ENCODE data around the gene CHCHD6.

The CHCHD6 gene

GRCh38 chr3:126668450-126669401 lies 35.3 kb upstream of the CHCHD6 start:
- in situ Hi-C loops (cut with HindIII; ENCODE audit: low sequenced_read_pairs): no loop called here

GRCh38 chr3:126671521-126671920 lies 32.5 kb upstream of the CHCHD6 start:
- in situ Hi-C loops (cut with HindIII; ENCODE audit: low sequenced_read_pairs): no loop called here

- in situ Hi-C loops (cut with HindIII; ENCODE audit: low sequenced_read_pairs): no loop called here
These were observed 31.7 kb upstream of the CHCHD6 start for GRCh38 chr3:126672340-126672739.

- in situ Hi-C loops (cut with HindIII; ENCODE audit: low sequenced_read_pairs): no loop called here
These were observed 31.3 kb upstream of the CHCHD6 start for GRCh38 chr3:126672741-126673140.

- in situ Hi-C loops (cut with HindIII; ENCODE audit: low sequenced_read_pairs): loop anchor here (25.0 kb wide), 1 partner anchor 785 kb away; no protein-coding TSS in a partner anchor
These were observed 26.9 kb upstream of the CHCHD6 start for GRCh38 chr3:126676919-126677705.

GRCh38 chr3:126677862-126678503 lies 26.1 kb upstream of the CHCHD6 start:
- in situ Hi-C loops (cut with HindIII; ENCODE audit: low sequenced_read_pairs): loop anchor here (25.0 kb wide), 1 partner anchor 784 kb away; no protein-coding TSS in a partner anchor

- in situ Hi-C loops (cut with HindIII; ENCODE audit: low sequenced_read_pairs): loop anchor here (25.0 kb wide), 1 partner anchor 783 kb away; no protein-coding TSS in a partner anchor
These were observed 25.2 kb upstream of the CHCHD6 start for GRCh38 chr3:126678693-126679317.

- in situ Hi-C loops (cut with HindIII; ENCODE audit: low sequenced_read_pairs): loop anchor here (25.0 kb wide), 1 partner anchor 783 kb away; no protein-coding TSS in a partner anchor
These were observed 24.7 kb upstream of the CHCHD6 start for GRCh38 chr3:126679318-126679751.

- in situ Hi-C loops (cut with HindIII; ENCODE audit: low sequenced_read_pairs): loop anchor here (25.0 kb wide), 1 partner anchor 782 kb away; no protein-coding TSS in a partner anchor
These were observed 24.0 kb upstream of the CHCHD6 start for GRCh38 chr3:126679831-126680666.

GRCh38 chr3:126680667-126681055 lies 23.4 kb upstream of the CHCHD6 start:
- in situ Hi-C loops (cut with HindIII; ENCODE audit: low sequenced_read_pairs): loop anchor here (25.0 kb wide), 1 partner anchor 782 kb away; no protein-coding TSS in a partner anchor

- in situ Hi-C loops (cut with HindIII; ENCODE audit: low sequenced_read_pairs): loop anchor here (25.0 kb wide), 1 partner anchor 780 kb away; no protein-coding TSS in a partner anchor
These were observed 22.0 kb upstream of the CHCHD6 start for GRCh38 chr3:126682009-126682408.

- in situ Hi-C loops (cut with HindIII; ENCODE audit: low sequenced_read_pairs): loop anchor here (25.0 kb wide), 1 partner anchor 779 kb away; no protein-coding TSS in a partner anchor
These were observed 21.0 kb upstream of the CHCHD6 start for GRCh38 chr3:126683069-126683468.

GRCh38 chr3:126684218-126684751 lies 19.8 kb upstream of the CHCHD6 start:
- in situ Hi-C loops (cut with HindIII; ENCODE audit: low sequenced_read_pairs): loop anchor here (25.0 kb wide), 1 partner anchor 778 kb away; no protein-coding TSS in a partner anchor

- in situ Hi-C loops (cut with HindIII; ENCODE audit: low sequenced_read_pairs): loop anchor here (25.0 kb wide), 1 partner anchor 777 kb away; no protein-coding TSS in a partner anchor
These were observed 19.0 kb upstream of the CHCHD6 start for GRCh38 chr3:126685021-126685420.

GRCh38 chr3:126685493-126685892 lies 18.5 kb upstream of the CHCHD6 start:
- in situ Hi-C loops (cut with HindIII; ENCODE audit: low sequenced_read_pairs): loop anchor here (25.0 kb wide), 1 partner anchor 777 kb away; no protein-coding TSS in a partner anchor

GRCh38 chr3:126691765-126692164 lies 12.3 kb upstream of the CHCHD6 start:
- in situ Hi-C loops (cut with HindIII; ENCODE audit: low sequenced_read_pairs): loop anchor here (25.0 kb wide), 1 partner anchor 771 kb away; no protein-coding TSS in a partner anchor

- in situ Hi-C loops (cut with HindIII; ENCODE audit: low sequenced_read_pairs): loop anchor here (25.0 kb wide), 1 partner anchor 769 kb away; no protein-coding TSS in a partner anchor
These were observed 11.2 kb upstream of the CHCHD6 start for GRCh38 chr3:126692858-126693257.

- in situ Hi-C loops (cut with HindIII; ENCODE audit: low sequenced_read_pairs): loop anchor here (25.0 kb wide), 1 partner anchor 768 kb away; no protein-coding TSS in a partner anchor
These were observed 10.1 kb upstream of the CHCHD6 start for GRCh38 chr3:126693921-126694320.

All from DLD1 (cell line).